HG03457 (cell line): Measurements from ENCODE around the gene FRMD4A.
A peak's percentile ranks its signal among the peaks of the same experiment; 100 is the strongest.

ENCODE experiments used
- ATAC-seq: cut with Tn5 transposase; IDR thresholded peaks from one replicate; pipeline ENCODE4 v1.9.1; 2021; ENCODE audit warnings: moderate number of reproducible peaks; ENCODE audit not compliant: unreplicated experiment

FRMD4A gene

GRCh38 chr10:13668126-13668525 is 662.6 kb downstream of the FRMD4A start:
- no peak for ATAC-seq

GRCh38 chr10:13665516-13666262 is 665.0 kb downstream of the FRMD4A start:
- ATAC-seq = no peak

DNA sequence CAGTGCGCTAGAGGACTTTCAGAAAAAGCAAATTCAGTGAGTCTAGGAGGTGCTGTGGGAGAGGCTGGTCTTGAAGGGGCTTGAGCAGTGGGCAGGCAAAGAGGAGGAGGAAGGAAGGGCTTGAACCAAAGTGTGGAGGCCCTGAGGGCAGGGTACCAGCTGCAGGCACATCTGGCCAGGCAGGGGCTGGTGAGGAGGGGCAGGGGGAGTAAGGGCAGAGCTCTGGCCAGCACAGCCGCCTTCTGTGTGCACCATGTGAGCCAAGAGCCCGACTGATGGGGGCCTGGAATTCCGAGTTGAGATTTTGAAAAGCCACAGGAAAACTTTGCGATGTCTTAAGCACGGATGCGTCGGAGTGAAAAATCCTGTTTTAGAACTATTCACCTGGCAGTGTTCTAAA is 669.5 kb downstream of the FRMD4A start:
- no peak for ATAC-seq

DNA sequence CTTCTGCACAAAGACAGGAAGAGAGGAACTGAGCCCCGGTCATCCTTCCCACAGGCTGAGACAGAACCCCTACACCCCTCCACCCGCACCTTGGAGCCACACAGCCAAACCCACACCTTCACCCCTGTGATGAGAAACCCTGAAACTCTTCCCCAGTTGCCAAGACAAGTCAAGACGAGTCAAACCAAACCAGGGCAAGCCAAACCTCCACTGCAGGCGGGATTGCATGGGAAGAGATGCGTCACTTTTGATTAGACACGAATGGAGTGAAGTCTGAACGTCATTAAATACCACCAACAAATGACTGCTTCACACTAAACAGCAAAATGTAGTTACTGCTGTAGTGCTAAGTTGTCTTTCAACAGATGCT is 670.2 kb downstream of the FRMD4A start:
- ATAC-seq = no peak

- ATAC-seq = no peak
These were observed 670.7 kb downstream of the FRMD4A start for GRCh38 chr10:13659887-13660550.

DNA sequence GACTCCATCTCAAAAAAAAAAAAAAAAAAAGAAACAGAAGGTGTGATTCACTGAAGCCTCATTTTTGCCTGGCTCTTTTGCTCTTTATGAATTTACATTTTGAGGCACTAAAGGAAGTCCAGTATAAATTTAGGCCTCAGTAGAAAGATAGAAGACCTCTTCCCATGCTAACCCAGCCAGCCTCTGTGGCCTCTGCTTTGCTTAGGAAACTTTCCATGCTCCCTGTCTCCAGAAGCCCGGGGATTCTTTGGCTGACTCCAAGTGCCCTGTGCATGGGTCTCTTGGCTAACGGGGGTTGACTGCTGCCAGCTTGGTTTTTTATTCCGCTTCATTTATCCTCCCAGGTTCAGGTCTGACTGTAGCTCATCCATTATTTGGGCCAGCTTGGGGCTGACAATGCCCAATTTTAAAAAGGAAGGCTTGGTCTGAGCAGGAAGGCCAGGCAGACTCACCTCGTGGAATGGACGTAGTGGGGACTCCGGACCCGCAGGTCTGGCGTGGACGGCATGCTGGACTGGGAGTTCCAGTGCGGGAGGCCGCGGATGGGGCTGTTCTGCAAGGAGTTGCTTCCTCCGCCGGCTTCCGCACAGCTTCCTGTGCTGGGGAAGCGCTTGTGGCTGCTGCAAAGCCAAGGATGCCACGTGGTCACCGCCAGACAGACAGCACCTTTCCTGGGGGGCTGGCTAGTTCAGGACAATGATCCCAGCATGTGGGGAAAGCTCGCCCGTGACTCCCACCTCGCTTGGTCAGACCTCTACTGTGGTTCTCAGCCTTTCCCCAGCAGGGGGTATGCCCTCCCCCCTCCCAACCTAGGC is 671.6 kb downstream of the FRMD4A start:
- no peak for ATAC-seq

DNA sequence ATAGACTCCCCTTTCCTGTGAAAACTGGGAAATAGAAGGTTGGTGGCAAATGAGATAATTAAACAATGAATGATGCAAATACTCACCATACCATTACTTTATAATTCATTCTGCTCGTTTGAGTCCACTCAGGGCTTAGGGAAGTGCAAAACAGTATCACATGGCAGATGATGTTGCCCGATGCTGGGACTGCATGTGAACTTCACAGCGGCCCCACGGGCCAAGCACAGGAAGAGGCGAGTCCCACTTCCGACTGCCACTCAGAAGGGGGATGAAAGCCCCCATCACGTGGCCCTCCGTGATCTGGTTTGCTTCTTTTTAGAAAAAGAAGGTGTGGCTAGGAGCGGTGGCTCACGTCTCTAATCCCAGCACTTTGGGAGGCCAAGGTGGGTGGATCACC is 672.5 kb downstream of the FRMD4A start:
- no peak for ATAC-seq

DNA sequence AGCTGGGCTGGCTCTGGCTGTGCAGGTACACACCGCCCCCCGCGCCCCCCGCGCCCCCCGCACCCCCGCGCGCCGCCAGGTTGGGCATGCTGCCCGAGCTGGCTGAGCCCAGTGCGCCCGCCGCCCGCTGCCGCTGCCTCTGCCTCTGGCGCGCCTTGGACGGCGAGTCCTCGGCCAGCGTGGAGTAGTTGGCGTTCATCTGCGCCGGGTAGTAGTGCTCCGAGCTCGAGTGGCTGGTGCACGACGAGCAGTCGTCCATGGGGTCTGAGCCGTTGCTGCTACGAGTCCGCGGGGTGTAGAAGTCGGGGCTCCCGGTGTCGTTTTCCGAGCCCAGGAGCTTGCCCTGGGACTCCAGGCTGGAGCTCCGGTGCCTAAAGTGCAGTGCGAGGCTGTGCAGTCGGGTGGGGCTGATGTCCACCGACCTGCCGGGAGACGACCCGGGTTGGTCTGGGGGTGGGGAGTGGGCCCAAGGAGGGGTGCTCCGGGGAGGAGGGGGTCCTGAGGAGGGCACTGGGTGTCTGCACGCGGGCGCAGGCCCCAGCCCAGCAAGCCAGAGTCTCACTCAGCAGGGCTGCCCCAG is 673.5 kb downstream of the FRMD4A start:
- ATAC-seq = no peak

DNA sequence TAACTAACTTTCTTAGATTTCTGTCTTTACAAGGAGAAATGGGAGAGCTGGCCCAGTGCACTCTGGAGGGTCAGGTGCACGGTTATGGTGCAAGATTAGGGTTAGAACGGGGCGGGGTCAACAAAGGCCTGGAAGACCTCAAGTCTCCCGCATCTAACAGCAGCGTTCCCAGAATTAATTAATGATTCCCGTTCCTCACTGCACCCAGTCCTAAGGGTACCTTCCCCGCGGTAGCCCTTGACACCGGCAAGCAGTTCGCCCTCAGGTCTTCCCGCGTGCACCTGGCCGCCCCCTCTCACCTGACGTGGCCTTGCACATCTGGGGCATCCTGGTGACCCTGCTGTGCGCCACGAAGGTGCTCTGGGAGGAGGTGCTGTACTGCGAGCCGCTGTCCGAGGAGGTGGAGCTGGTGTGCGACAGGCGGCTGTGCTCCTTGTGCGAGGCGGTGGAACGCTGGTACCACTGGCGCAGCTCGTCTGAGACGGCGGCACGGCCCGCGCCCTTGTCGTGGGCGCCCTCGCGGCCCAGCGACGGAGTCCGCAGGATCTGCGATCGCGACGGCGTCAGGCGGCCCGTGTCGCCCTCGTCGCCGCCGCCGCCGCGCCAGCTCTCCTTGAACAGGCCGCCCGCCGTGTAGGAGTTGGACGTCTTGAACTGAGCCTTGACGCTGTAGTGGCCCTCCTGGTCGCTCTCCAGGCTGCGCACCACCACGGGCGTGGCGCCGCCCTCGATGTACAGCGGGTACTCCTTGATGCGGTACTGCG is 674.2 kb downstream of the FRMD4A start:
- ATAC-seq = no peak

DNA sequence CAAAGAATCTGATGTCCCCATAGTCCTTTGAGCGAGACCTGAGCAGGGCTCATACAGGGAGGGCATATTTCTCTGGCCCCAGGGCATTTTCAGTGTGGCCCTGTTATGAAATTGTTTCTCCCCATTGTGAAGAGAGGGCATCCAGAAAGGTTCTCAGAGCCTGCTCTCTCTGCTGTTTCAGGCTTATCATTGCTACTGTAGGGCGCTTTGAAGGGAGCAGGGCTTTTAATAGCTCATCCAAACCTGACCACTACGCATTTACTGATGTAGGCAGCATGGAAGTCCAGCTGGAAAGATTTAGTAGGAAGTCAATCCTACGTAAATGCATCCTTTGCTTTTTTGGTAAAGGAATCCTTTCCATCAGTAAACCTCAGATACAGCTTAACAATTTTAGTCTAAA is 675.9 kb downstream of the FRMD4A start:
- ATAC-seq = no peak

DNA sequence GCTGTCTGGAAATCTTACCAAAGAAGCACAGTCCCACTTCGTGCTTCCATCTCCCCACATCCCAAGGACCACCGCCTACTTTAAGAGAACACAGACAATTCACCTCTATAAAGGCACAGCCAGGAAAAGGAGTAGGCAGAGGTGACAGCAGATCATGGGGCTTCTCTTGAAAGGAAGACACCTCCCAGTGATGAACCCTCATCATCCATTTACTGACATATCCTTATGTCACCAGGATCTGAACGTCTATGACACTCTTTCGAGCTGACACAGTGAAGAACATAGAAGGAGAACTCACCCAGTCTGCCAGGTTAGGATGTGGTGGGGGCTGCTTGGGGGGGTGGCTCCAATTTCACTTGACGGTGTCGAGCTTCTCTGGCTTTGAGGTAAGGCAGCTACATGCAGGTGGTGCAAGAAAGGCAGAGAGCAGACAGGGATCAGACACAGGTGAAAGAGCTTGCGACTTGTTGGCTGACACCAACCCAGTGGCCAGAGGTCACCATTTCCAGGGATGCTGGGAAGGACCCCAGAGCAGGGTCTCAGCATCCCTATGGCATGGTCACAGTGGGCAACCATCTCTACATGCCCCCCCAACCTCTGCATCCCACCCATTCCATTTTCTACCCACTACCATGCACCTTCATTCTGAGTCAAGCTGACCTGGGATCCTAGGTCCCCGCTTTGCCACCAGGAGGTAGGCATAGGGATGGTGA is 676.5 kb downstream of the FRMD4A start:
- no peak for ATAC-seq

DNA sequence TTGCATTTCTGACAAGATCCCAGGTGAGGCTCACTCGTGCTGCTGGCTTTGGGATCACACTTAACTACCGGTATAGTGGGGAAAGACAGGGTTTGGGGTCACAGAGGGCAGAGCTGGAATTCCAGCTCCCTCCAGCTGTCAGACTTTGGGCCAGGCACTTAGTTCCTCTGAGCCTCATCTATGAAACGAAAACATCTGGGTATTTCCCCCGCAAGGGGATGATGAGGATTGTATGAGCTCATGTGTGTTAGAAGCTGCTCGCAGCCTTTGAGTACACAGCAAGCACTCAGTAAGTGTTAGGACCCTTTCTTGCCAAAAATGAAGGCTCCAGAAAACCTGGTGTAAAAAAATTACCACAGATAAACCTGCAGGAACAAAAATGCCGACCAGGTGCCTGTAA is 677.9 kb downstream of the FRMD4A start:
- no peak for ATAC-seq

DNA sequence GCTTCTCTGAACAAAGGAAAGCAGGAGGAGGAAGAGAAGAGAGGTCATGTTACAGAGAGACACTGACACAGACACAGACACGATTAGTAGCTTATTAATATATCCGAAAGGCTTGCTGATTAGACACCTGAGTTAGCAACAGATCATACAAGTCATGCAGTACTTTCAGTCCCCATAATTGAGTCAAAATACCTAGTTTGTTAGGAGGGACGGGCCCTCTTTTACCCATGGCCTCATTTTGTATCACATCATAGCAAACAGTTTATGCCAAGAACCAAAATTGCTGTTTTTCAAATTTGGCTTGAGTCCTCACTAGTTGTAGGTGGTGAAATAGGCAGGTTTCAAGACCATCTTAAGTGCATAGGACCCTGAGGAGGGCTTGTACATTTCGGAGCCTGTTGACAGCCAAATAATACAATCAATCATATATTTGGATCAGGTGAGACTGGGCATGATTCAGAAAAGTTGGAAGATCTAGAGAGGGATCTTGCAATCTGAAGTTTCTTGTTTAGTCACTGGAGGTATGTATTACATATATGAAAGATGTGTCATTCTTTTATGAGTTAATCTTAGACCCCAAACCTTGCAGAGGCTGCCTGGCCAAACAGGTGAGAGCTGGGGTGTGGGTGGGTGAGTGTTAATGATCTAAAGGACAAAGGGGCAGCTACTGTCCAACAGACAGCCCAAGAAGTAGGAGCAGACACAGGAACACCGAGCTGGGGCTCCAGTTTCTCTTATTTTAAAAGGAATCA is 678.6 kb downstream of the FRMD4A start:
- ATAC-seq = no peak

DNA sequence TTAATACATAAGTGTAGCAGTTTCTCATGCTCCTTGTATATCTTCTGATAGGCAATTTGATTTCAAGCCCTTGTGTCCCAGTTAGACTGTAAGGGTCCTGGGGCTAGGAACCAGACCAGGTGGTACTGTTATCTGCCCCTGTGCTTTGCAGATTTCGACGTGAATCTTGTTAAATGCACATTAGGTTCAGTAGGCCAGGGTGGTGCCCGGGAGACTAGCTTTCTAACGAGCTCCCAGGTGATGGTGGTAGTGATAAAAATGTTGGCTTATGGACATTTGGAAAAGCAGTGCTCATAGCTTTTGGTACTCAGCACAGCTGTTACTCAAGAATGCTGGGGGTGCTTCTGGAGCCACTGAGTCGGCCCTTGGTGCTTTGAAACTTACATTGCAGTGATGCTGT is 679.8 kb downstream of the FRMD4A start:
- no peak for ATAC-seq

DNA sequence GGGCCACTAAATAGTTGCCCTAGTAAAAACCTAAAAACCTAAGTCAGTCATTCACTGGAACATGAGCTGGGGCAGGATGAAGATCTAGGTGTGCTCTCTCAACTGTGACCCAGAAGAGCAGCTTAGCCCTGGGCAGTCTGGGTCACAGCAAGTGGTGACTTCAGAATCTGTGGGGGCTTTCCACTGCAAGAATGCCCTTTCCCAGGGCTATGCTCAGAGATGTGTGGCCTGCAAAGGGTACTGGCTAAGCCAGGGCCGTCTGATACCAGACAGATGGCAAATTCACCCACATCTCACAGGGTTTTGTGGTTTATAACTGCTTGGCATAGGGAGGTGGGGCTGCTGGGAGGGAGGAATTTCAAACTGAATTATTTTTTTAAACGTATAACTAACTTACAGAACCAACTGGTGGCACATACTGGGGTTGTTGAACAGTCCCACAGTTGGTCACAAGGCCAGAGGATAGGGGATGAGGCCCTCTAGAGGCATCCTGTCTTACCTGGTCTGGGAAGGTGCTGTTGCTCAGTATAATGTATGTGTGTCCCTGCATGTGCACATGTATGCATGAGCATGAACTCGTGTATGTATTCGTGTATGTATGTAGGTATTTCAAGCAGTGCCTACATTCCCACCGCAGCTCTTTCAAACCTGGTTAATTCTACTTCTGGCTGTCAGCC is 680.7 kb downstream of the FRMD4A start:
- peak; percentile 70 for ATAC-seq

DNA sequence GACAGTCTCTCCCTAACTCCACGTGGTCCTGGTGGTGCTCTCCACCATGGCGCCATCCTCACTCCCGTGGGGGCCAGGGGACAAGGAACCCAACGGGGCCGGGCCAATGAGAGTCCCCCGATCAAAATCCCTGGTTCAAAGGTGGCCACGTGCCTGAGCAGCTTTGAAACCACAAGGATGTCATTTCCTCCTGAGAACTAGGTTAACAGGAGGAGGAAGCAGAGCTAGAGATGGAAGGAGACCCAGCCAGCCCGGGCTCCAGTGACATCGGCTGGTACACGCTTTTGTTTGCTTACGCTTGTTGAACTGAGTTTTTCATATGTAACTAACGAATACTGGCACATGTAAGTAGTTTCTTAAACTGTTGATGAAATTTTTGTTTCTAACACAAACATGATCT is 682.3 kb downstream of the FRMD4A start:
- no peak for ATAC-seq

DNA sequence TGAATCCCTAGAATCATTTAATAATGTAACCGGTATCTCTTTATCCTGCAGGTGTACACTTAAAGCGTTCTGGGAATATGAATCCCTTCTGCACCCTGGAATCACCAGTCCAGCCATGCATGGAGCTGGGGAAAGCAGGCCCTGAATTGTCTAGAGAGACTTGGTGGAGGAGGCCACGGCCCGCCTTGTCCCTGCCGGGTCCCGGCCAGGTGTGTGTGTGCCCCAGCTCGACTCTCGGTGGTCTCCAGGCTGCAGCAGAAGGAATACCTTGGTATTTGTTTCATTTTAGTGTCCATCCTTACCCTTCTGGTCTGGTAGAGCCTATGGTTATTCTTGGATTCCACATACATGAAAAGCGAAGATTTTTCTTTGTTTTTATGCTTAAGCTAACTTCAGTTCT is 685.9 kb downstream of the FRMD4A start:
- ATAC-seq = no peak

DNA sequence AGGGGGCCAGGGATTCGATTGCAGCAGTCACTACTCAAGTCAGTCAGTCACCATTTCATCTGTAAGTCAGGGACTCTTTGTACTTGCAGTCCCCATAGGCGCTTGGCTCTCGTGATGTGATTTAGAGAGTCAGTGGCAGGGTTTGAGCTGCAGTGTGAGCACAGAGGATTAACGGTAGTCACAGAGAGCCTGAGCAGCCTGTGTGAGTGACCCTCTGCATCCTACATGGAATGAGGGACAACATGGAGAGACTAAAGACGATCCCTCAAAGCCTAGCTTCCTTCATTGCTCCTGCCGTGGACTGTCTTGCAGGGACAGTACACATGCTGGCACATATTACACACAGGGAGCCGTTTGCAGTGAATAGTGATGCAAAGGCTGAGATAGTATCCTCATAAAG is 687.7 kb downstream of the FRMD4A start:
- ATAC-seq = no peak

GRCh38 chr10:13642293-13642692 is 688.4 kb downstream of the FRMD4A start:
- no peak for ATAC-seq
